GM10847 (cell line): ENCODE results near the gene TNFAIP2.

ENCODE experiments used
- POLR2A ChIP-seq: IDR thresholded peaks from 2 replicates; pipeline ENCODE4 v1.6.1; 2011; ENCODE audit not compliant: insufficient read length; ENCODE audit errors: extremely low read depth

The TNFAIP2 gene

GRCh38 chr14:103089386-103090335, 33.6 kb upstream of the TNFAIP2 start:
- no peak for TF ChIP-seq POLR2A

DNA sequence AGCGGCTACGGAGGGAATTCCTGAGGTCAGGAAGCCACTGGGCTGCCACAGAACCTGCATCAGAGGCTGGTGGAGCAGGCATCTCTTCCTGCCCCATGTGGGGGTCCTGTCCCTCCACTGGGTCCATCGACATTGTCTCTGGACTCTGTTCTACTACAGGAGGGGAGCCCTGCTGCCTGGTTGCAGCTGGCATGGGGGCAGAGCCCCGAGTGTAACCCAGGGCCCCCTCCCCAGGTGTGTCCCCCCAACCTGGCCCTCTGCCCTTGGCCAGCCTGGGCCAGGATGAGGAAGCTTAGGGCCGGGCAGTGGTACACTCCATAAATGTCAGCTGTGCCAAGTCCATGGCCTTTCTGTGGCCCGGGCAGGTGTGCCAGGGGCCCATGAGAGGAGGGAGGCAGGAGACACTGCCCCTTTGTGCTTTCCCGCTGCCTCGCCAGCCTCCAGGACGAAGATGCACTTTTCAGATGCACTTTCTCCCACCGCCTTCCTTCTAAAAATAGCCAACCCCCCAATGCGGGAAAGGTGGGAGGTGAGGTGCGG, 32.7 kb upstream of the TNFAIP2 start:
- TF ChIP-seq POLR2A, result no peak

- TF ChIP-seq POLR2A, result no peak
Measured at GRCh38 chr14:103091041-103091882, 32.0 kb upstream of the TNFAIP2 start.

- no peak for TF ChIP-seq POLR2A
Measured at GRCh38 chr14:103091883-103092222, 31.4 kb upstream of the TNFAIP2 start.

GRCh38 chr14:103093856-103094405, 29.3 kb upstream of the TNFAIP2 start:
- TF ChIP-seq POLR2A, result no peak

DNA sequence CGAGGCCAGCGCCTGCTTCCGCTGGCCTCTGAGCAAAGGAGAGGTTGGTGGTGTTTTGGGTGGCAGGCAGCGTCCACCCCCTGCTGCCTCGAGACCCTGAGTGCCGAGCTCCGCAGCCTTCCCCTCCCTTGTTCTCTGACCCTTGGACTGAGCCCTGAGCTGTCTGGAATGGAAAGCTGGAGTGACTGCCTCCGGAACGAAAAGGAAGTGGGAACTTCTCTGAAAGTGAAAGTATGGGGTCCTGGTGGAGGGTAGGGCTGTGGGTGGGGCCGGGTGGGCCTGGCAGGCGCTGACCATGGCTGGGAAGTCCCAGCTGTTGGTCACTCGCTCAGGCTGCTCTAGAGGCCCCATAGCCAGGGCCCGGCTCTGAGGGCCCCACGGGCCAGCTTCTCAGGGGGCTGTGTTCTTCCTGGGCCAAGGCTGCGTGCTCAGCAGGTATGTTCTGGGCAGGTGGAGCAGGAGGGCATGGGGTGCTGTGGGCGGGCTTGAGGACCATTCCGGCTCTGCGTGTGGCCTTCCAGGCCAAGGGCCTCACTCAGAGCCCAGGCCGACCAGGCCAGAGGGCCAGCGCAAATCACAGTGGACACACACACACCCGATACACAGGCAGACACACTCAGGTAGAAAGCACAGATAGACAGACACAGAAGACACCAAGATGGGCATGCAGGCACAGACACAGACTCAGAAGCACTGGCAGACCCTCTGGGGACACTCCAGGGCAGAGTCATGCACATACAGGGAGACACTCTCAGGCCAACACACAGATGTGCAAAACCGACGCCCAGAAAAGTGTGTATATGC, 28.7 kb upstream of the TNFAIP2 start, which contains the start of gene EXOC3L4:
Gene EXOC3L4 (plus strand): TSS at position 320 of the 804 bp plus-strand sequence. CDS start 5,495 bp downstream, outside the sequence.
- TF ChIP-seq POLR2A, result no peak

- no peak for TF ChIP-seq POLR2A
Measured at GRCh38 chr14:103095210-103095778, 28.0 kb upstream of the TNFAIP2 start.

- TF ChIP-seq POLR2A, result no peak
Measured at GRCh38 chr14:103096387-103096786, 26.9 kb upstream of the TNFAIP2 start.

DNA sequence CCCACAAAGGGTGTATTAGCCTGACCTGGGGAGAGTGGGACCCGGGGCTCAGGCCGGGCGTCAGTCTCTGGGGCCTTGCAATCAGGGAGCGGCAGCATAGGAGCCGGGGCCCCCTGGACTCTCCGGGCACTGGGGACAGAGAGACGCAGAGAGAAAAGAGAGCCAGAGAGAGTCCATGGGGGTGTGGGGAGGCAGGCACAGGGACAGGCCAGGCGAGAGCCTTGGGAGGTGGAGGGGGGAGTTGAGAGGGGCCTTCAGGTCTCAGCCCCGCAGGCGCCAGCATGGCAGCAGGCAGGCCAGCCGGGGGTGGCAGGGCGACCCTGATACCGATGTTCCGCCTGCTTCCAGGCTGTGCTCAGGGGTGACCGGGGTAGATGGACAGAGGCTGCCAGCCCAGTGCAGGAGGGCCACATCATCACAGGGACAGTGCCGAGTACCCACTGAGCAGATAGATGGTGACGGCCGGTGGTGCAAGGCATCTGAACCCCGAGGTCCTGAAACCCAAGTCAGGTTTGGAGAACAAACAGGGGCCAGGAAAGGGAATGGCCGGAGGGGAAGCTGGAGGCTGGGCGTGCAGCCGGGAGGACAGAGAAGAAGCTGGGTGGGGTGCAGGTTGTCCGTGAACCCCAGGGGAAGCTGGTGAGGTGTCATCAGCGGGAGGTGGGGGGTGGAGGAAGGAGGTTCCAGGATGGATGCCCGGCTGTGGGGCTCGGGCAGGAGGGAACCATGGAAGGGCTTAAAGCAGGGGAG, 25.8 kb upstream of the TNFAIP2 start:
- TF ChIP-seq POLR2A, result no peak

DNA sequence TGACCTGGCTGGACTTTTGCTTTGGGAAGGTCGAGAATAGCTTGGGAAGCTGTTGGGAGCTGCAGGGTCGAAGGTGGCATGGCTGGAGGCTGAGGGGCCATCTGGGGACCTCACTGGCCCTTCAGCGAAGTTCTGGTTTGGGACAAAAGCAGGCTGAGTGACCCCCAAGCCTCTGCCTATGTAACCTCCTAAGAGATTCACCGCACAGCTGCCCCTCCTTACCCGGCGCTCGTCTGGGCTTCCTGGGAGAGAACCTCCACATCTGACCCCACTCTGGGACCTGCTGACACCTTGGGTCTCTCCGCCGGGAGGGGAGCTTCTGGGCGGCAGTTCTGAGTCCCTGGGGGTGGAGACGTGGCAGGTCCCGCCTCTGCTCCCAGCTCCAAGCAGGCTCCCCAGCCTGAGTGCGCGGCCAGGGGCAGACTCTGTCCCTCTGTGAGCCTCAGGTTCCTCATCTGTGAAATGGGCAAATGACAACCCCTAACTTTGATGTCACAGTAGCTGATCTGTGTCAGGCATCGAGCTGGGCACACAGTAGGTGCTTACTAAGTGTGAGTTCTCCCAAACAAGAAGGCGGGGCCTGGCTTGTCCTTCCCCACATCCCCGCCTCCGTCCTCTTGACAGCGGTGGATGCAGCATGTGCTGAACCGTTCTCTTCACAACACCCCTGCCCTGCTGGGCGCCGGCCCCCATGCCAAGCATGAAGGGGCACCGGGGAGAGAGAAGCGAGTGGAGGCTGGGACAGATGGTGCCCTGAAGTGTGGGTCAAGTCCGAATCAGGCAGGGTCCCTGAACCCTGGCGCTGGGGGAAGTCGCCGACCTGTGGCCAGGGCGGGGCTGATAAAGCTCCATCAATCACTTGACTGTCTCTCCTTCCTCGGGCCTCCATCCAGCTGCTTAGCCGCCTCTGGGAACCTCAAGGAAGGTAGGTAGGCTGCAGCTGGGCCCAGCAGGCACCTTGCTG, 25.0 kb upstream of the TNFAIP2 start:
- TF ChIP-seq POLR2A, result no peak

GRCh38 chr14:103099081-103099732, 24.1 kb upstream of the TNFAIP2 start:
- TF ChIP-seq POLR2A, result no peak

DNA sequence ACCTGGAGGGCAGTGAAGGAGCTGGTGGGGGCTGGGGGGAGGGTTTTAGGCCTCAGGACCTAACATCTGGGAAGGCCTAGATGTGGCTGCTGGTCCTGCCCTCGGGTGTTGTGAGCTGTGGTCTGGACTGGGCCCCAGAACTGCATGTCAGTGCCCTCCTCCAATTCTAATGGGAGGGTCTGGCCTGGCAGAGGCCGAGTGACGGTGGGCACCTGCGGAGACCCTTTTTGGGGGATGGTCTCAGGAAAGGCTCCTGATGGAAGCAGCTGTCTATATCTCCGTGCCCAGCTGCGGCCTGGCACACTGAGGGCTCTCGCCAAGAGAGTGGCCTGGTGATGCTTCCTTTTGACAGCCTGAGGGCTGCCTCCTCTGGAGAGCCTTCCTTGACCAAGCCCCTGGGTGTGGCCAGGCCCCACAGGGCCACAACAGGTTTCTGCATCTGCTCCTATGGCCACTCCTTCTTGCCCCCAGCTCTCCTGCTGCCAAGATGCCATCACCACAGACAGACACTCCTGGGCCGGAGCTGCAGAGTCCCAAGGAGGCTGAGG, 23.5 kb upstream of the TNFAIP2 start:
- no peak for TF ChIP-seq POLR2A
